Astrocyte of the cerebellum (primary cell): ENCODE results near the gene LGALS7B.
"Not testable (repeated sequence)": the region's sequence is repeated elsewhere in the genome, so short reads cannot be mapped to it uniquely, and the experiment has no call there.

Experiments
- DNase-seq: peaks from one replicate; pipeline ENCODE4 v3.0.0-alpha.2; 2011; ENCODE audit warnings: low read depth
- H3K4me3 ChIP-seq: 2 replicates; pipeline ENCODE4 v1.5.1; 2011; ENCODE audit warnings: mild to moderate bottlenecking, low read depth, low read length, moderate library complexity
- in situ Hi-C: cut with HindIII; loops from 2 replicates; pipeline ENCODE4 v1.10.0; 2017; ENCODE audit warnings: low sequenced_read_pairs
- TF ChIP-seq, protein P1 (sequence below): IDR thresholded peaks from 2 replicates; pipeline ENCODE4 v1.5.1; 2012; ENCODE audit warnings: low read length, low read depth, moderate library complexity, mild to moderate bottlenecking; ENCODE audit errors: missing control alignments

The LGALS7B gene

DNA sequence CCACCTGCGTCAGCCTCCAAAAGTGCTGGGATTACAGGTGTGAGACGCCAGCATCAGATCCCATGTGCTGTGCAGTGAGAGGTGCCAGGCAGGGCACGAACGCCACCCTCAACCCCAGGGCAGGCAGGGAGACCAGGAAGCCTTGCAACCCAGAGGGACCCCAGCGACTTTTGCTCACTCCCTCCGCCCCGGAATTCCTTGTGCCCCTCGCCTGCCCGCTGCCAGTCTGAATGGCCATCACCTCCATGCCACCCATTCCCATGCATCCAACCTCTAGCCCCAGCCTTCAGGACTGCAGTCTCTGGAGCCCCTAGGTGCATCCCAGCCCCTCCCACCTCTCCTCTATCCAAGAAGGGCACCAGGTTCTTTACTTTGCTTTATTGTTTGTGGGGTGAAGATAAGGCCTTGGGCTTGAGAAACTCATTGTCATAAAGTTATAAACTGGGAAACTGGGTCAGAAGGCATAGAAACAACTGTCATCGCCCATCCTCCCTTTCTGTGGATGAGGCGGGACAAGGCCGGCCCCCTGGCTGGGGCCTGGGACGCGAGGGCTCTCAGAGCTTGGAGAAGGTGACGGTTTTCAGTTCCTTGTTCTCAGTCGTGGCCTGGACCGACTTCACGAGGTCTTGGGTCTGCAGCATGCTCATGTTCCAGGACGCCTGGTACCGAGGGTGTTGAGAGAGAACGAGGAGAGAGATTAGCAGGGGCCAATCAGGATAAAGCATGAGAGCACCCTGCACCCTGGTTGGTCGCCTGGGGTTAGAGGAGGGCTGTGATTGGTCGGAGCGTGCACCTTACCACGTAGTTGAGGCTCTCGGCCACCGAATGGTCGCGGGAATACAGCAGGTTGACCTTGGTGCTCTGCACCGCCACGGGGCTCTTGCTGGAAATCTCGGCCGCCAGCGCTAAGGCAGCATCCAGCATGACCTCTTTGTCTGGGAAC, 26.3 kb downstream of the LGALS7B start:
- no peak for DNase-seq
- TF ChIP-seq, protein P1, sequence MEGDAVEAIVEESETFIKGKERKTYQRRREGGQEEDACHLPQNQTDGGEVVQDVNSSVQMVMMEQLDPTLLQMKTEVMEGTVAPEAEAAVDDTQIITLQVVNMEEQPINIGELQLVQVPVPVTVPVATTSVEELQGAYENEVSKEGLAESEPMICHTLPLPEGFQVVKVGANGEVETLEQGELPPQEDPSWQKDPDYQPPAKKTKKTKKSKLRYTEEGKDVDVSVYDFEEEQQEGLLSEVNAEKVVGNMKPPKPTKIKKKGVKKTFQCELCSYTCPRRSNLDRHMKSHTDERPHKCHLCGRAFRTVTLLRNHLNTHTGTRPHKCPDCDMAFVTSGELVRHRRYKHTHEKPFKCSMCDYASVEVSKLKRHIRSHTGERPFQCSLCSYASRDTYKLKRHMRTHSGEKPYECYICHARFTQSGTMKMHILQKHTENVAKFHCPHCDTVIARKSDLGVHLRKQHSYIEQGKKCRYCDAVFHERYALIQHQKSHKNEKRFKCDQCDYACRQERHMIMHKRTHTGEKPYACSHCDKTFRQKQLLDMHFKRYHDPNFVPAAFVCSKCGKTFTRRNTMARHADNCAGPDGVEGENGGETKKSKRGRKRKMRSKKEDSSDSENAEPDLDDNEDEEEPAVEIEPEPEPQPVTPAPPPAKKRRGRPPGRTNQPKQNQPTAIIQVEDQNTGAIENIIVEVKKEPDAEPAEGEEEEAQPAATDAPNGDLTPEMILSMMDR, result no peak
- in situ Hi-C loops, result no loop called here

DNA sequence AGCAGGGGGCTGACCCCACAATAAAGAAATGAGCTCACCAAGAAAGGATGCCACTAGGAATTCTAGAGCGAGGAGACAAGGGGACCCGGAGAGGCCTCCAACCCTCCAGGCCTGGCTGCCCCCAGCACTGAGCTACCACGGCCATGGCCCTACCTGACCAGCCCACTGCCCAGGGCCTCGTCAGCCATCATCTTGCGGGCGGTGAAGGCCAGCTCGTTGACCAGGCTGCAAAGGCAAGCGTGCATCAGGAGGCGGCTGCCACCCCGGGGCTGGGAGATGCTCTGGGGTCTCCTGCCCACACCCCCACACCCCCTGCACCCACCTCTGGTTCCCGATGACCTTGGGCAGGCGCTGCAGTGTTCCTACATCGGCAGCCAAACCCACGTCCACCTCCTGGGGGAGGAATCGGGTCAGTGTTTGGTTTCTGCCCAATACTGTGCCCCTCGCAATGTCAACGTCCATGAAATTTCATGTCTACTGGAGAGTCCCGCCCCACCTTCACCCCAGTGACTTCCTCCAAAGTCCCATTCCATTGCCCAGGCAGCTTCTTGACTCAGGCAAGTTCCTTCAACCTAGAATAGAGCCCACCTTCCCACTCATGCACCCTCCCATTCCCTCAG, 27.2 kb downstream of the LGALS7B start:
- in situ Hi-C loops, result no loop called here
- TF ChIP-seq, protein P1, result no peak
- H3K4me3 ChIP-seq, result no peak overlapping the region
- DNase-seq, result no peak

More for the DNA sequence above, 26.3 kb downstream of the LGALS7B start:
- H3K4me3 ChIP-seq, result no peak overlapping the region

DNA sequence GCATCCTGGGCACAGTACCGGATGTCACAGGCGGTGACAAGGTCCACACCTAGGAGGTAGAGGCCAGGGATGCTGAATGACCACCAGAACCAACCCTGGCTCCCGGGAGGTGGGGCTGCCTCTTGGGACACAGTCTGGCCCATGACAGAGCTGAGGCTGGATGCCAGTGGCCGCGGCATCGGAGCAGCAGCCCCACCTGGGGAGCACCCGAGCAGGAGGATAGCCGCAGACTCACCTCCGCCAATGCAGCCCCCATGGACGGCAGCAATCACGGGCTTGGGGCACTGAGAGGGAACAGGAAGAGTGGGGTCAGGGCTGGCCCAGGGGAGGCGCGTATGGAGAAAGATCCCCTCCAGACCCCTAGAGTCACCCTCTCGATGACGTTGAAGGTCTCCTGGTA, 28.1 kb downstream of the LGALS7B start:
- no peak overlapping the region for H3K4me3 ChIP-seq
- DNase-seq, result no peak
- TF ChIP-seq, protein P1, result no peak
- in situ Hi-C loops, result no loop called here

DNA sequence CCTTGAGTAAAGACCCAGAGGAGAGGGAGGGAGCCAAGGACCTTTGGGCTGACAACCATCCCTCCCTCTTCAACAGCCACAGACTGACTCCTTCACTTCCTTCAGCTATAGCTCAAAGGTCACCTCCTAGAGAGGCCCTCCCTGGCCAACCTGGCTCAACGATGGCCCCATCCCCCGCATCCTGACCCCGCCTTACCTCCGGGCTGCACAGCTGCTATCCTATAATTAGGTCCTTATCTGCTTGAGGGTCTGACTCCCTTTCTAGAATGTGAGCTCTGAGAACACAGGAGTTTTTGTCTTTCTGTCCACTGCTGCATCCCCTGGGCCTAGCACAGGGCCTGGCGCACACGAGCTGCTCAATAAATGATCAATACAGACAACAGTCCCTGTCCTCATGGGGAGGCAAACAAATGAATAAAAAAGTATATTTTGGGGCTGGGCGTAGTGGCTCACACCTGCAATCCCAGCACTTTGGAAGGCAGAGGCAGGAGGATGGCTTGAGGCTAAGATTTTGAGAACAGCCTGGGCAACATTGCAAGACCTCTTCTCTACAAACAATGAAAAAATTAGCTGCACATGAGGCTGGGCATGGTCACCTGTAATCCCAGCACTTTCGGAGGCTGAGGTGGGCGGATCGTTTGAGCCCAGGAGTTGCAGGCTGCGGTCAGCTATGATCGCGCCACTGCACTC, 30.4 kb downstream of the LGALS7B start:
- H3K4me3 ChIP-seq, result no peak overlapping the region
- in situ Hi-C loops, result no loop called here
- TF ChIP-seq, protein P1, result no peak
- DNase-seq, result no peak

DNA sequence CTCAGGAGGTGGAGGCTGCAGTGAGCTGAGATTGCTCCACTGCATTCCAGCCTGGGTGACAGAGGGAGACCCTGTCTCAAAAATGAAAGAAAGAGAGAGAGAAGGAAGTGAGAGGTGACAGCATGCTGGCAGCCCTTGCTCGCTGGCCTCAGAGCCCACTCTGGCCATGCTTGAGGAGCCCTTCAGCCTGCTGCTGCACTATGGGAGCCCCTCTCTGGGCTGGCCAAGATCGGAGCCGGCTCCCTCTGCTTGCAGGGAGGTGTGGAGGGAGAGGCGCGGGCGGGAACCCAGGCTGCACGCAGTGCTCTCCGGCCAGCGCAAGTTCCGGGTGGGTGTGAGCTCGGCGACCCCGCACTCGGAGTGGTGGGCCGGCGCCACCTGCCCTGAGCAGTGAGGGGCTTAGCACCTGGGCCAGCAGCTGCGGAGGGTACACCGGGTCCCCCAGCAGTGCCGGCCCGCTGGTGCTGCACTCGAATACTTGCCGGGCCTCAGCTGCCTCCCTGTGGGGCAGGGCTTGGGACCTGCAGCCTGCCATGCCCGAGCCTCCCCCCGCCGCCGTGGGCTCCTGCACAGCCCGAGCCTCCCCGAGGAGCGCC, 32.3 kb downstream of the LGALS7B start:
- DNase-seq, in situ Hi-C loops, H3K4me3 ChIP-seq: not testable (repeated sequence)

DNA sequence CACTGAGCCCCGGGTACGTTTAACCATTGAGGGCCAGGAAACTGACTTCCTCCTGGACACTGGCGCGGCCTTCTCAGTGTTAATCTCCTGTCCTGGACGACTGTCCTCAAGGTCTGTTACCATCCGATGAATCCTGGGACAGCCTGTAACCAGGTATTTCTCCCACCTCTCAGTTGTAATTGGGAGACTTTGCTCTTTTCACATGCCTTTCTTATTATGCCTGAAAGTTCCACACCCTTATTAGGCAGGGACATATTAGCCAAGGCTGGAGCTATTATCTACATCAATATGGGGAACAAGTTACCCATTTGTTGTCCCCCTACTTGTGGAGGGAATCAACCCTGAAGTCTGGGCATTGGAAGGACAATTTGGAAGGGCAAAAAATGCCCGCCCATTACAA, 36.9 kb downstream of the LGALS7B start:
- DNase-seq, in situ Hi-C loops, H3K4me3 ChIP-seq: not testable (repeated sequence)

DNA sequence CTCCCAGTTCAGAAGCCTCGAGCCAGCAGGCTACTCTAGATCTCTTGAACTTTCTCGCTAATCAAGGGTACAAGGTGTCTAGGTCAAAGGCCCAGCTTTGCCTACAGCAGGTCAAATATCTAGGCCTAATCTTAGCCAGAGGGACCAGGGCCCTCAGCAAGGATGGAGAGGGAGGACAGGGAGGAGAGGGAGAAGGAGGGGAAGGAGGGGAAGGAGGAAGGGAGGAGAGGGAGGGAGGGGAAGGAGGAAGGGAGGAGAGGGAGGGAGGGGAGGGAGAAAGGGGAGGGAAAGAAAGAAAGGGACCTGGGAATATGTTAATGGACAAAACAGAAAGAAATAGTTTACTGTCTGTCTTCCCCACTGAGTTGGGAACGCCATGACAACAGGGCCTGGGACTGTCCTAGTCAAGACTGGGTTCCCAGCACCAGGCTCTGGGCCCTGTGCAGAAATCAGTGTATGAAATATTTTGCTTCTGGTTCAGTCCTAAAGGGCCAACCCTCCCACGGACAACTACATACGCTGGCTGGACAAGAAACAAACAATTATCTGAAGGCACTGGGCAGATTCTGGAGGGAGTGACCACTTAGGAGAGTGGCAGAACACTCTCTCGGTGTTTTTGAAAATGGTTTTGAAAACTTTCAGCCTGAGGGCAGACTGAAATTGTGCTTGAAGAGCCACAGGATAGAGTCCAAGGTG, 38.0 kb downstream of the LGALS7B start:
- no peak for DNase-seq

DNA sequence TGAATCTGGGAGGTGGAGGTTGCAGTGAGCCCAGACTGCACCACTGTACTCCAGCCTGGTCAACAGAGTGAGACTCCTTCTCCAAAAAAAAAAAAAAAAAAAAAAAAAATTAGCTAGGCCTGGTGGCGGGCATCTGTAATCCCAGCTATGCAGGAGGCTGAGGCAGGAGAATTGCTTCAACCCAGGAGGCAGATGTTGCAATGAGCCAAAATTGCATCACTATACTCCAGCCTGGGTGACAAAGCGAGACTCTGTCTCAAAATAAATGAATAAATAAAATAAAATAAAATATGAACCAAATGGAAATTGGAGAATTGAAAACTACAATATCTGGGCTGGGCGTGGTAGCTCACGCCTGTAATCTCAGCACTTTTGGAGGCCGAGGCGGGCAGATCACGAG, 40.2 kb downstream of the LGALS7B start:
- DNase-seq, in situ Hi-C loops, H3K4me3 ChIP-seq: not testable (repeated sequence)

More for the DNA sequence above, 38.0 kb downstream of the LGALS7B start:
- TF ChIP-seq, protein P1, result no peak
- H3K4me3 ChIP-seq, result no peak overlapping the region
- in situ Hi-C loops, result no loop called here
